ENCODE measurements around the gene PARD3B. TPM values are rescaled to one million over a fixed set of nuclear protein-coding genes. Genes with fewer than 3 reads are reported as not detected.

PARD3B gene
- total RNA-seq, 1 experiment from 2014 or later = 10.1 TPM

GRCh38 chr2:205010196-205010595 lies 464.9 kb downstream of the PARD3B start:
- BruUV-seq (replicated peaks) = no TSS peak
- no peaks in the 10 kb centered on the region for H3K4me1 Mint-ChIP-seq (ENCODE audit: low read depth, unreplicated experiment)
- H3K27me3 Mint-ChIP-seq (ENCODE audit: unreplicated experiment) = no peaks in the 10 kb centered on the region
- no peak overlapping the region for H3K4me3 Mint-ChIP-seq (ENCODE audit: low read depth, unreplicated experiment)
- no peak for DNase-seq
- H3K36me3 Mint-ChIP-seq (ENCODE audit: insufficient read depth, unreplicated experiment) = no peaks in the 10 kb centered on the region
- H3K9me3 Mint-ChIP-seq (ENCODE audit: low read depth, unreplicated experiment) = peaks cover 2% of the 10 kb centered on the region
- TF ChIP-seq, protein P1, sequence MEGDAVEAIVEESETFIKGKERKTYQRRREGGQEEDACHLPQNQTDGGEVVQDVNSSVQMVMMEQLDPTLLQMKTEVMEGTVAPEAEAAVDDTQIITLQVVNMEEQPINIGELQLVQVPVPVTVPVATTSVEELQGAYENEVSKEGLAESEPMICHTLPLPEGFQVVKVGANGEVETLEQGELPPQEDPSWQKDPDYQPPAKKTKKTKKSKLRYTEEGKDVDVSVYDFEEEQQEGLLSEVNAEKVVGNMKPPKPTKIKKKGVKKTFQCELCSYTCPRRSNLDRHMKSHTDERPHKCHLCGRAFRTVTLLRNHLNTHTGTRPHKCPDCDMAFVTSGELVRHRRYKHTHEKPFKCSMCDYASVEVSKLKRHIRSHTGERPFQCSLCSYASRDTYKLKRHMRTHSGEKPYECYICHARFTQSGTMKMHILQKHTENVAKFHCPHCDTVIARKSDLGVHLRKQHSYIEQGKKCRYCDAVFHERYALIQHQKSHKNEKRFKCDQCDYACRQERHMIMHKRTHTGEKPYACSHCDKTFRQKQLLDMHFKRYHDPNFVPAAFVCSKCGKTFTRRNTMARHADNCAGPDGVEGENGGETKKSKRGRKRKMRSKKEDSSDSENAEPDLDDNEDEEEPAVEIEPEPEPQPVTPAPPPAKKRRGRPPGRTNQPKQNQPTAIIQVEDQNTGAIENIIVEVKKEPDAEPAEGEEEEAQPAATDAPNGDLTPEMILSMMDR (IDR thresholded peaks at IDR 0.05; ENCODE audit: unreplicated experiment) = no peak
- CTCF ChIA-PET = no interaction called here
- intact Hi-C loops (cut with micrococcal nuclease; ENCODE audit: unreplicated experiment) = no loop called here
- no peak overlapping the region for H3K27ac Mint-ChIP-seq (ENCODE audit: unreplicated experiment)

GRCh38 chr2:205011031-205011430 lies 465.8 kb downstream of the PARD3B start:
- BruUV-seq (replicated peaks) = no TSS peak
- intact Hi-C loops (cut with micrococcal nuclease; ENCODE audit: unreplicated experiment) = no loop called here
- Mint-ChIP-seq H3K4me1 (ENCODE audit: low read depth, unreplicated experiment) (no peaks in the 10 kb centered on the region), H3K27me3 (ENCODE audit: unreplicated experiment) (no peaks in the 10 kb centered on the region), H3K9me3 (ENCODE audit: low read depth, unreplicated experiment) (peaks cover 2% of the 10 kb centered on the region), H3K36me3 (ENCODE audit: insufficient read depth, unreplicated experiment) (no peaks in the 10 kb centered on the region), H3K27ac (ENCODE audit: unreplicated experiment) (no peak overlapping the region), H3K4me3 (ENCODE audit: low read depth, unreplicated experiment) (no peak overlapping the region)
- CTCF ChIA-PET = no interaction called here
- TF ChIP-seq, protein P1 (IDR thresholded peaks at IDR 0.05; ENCODE audit: unreplicated experiment) = no peak
- DNase-seq = no peak

- no TSS peak for BruUV-seq (replicated peaks)
- no peaks in the 10 kb centered on the region for H3K9me3 Mint-ChIP-seq (ENCODE audit: low read depth, unreplicated experiment)
- H3K4me3 Mint-ChIP-seq (ENCODE audit: low read depth, unreplicated experiment) = no peak overlapping the region
- no peaks in the 10 kb centered on the region for H3K27me3 Mint-ChIP-seq (ENCODE audit: unreplicated experiment)
- no peak overlapping the region for H3K27ac Mint-ChIP-seq (ENCODE audit: unreplicated experiment)
- CTCF ChIA-PET = no interaction called here
- no peaks in the 10 kb centered on the region for H3K36me3 Mint-ChIP-seq (ENCODE audit: insufficient read depth, unreplicated experiment)
- intact Hi-C loops (cut with micrococcal nuclease; ENCODE audit: unreplicated experiment) = no loop called here
- no peak for DNase-seq
- TF ChIP-seq, protein P1 (IDR thresholded peaks at IDR 0.05; ENCODE audit: unreplicated experiment) = no peak
- H3K4me1 Mint-ChIP-seq (ENCODE audit: low read depth, unreplicated experiment) = peaks cover 8% of the 10 kb centered on the region
Observed at GRCh38 chr2:205012961-205013360, 467.7 kb downstream of the PARD3B start.

- no TSS peak for BruUV-seq (replicated peaks)
- TF ChIP-seq, protein P1 (IDR thresholded peaks at IDR 0.05; ENCODE audit: unreplicated experiment) = no peak
Observed at GRCh38 chr2:205013586-205013985, 468.3 kb downstream of the PARD3B start.

More at GRCh38 chr2:205013586-205013985, 468.3 kb downstream of the PARD3B start:
- no peak for DNase-seq
- intact Hi-C loops (cut with micrococcal nuclease; ENCODE audit: unreplicated experiment) = no loop called here
- CTCF ChIA-PET = no interaction called here
- Mint-ChIP-seq H3K36me3 (ENCODE audit: insufficient read depth, unreplicated experiment) (no peaks in the 10 kb centered on the region), H3K9me3 (ENCODE audit: low read depth, unreplicated experiment) (no peaks in the 10 kb centered on the region), H3K27ac (ENCODE audit: unreplicated experiment) (no peak overlapping the region), H3K4me3 (ENCODE audit: low read depth, unreplicated experiment) (no peak overlapping the region), H3K27me3 (ENCODE audit: unreplicated experiment) (no peaks in the 10 kb centered on the region), H3K4me1 (ENCODE audit: low read depth, unreplicated experiment) (peaks cover 9% of the 10 kb centered on the region)
